ENCODE measurements around the gene DLX4.

DNA sequence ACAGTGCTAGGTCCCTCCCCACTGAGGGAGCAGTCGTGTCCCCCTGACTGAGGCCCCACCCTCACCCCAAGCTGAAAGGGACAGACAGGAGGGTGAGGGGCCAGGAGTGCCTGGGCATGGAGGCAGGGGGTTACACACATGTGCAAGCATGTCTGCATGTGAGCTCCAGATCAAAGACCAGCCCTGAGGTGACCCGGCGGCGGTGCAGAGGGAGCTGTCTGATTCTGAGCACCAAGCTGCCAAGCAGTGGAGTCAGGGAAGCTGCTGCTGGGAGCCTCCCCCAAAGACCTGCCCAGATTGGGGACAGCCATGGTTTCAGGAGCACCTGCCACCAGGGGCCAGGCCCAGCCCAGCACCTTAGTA, 20.5 kb downstream of the DLX4 start:
- TF ChIP-seq, protein P1, sequence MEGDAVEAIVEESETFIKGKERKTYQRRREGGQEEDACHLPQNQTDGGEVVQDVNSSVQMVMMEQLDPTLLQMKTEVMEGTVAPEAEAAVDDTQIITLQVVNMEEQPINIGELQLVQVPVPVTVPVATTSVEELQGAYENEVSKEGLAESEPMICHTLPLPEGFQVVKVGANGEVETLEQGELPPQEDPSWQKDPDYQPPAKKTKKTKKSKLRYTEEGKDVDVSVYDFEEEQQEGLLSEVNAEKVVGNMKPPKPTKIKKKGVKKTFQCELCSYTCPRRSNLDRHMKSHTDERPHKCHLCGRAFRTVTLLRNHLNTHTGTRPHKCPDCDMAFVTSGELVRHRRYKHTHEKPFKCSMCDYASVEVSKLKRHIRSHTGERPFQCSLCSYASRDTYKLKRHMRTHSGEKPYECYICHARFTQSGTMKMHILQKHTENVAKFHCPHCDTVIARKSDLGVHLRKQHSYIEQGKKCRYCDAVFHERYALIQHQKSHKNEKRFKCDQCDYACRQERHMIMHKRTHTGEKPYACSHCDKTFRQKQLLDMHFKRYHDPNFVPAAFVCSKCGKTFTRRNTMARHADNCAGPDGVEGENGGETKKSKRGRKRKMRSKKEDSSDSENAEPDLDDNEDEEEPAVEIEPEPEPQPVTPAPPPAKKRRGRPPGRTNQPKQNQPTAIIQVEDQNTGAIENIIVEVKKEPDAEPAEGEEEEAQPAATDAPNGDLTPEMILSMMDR (conservative IDR thresholded peaks at IDR 0.05; ENCODE audit: low read depth, low read length) = no peak
- TF ChIP-seq NFE2L2 (IDR thresholded peaks at IDR 0.05; ENCODE audit: low read depth, low read length) = no peak

Measured in IMR-90 (cell line).